Measurements from ENCODE around the gene SHISA9. TPM values are rescaled to one million over a fixed set of nuclear protein-coding genes. Genes with fewer than 3 reads are reported as not detected.

The SHISA9 gene
- polyA plus RNA-seq, 3 donors = 0.01 TPM; not detected in 2

GRCh38 chr16:12902511-12903372, 1.3 kb downstream of the SHISA9 start:
- Mint-ChIP-seq H3K36me3 (no peaks in the 10 kb centered on the region), H3K4me3 (peak overlapping the region in 1 of 2 donors; percentile 80), H3K27ac (no peak overlapping the region), H3K4me1 (peaks cover 2% of the 10 kb centered on the region), H3K9me3 (peaks cover 0 to 6% (median 3%) of the 10 kb centered on the region in 7 donors), H3K27me3 (ENCODE audit: low read depth in 3 of 3) (peaks cover 65 to 85% (median 77%) of the 10 kb centered on the region in 3 donors)
- no peaks in the 10 kb centered on the region for H3K4me1 ChIP-seq (ENCODE audit: control insufficient read depth in 1 of 2, insufficient read depth in 2 of 2, low read length in 2 of 2)
- H3K27ac ChIP-seq (ENCODE audit: low read depth in 1 of 2, low read length in 2 of 2) = no peak overlapping the region
- no peaks in the 10 kb centered on the region for H4K20me1 ChIP-seq (ENCODE audit: insufficient read depth, low read length)
- TF ChIP-seq CTCF (IDR thresholded peaks at IDR 0.05) = no peak
- no peak for DNase-seq
- WGBS (ENCODE audit: insufficient coverage) = under 1% methylated on average over 37 of the region's 55 CpGs
- intact Hi-C loops (cut with micrococcal nuclease) = no loop called here
- H3K4me2 ChIP-seq (replicated peaks; ENCODE audit: extremely low read depth, low read length, poor library complexity, severe bottlenecking) = no peak overlapping the region
- no peaks in the 10 kb centered on the region for H3K79me2 ChIP-seq (ENCODE audit: insufficient read depth, low read length)
- peaks cover 24 to 68% of the 10 kb centered on the region in 2 donors for H3K27me3 ChIP-seq (ENCODE audit: control insufficient read depth in 2 of 2, insufficient read depth in 2 of 2, low read length in 2 of 2)
- H2AFZ ChIP-seq (ENCODE audit: insufficient read depth, low read depth, low read length, poor library complexity, severe bottlenecking) = no peak overlapping the region
- H3K9me3 ChIP-seq (replicated peaks in 1 of 2; ENCODE audit: control insufficient read depth in 1 of 2, insufficient read depth in 1 of 2, low read length in 2 of 2) = peaks cover 0 to 9% of the 10 kb centered on the region in 2 donors
- H3K36me3 ChIP-seq (replicated peaks in 1 of 2; ENCODE audit: control insufficient read depth in 1 of 2, insufficient read depth in 2 of 2, low read length in 2 of 2) = no peaks in the 10 kb centered on the region
- no peak overlapping the region for H3K4me3 ChIP-seq (replicated peaks in 1 of 3; ENCODE audit: low read depth in 2 of 3, low read length in 3 of 3)
- H3K9ac ChIP-seq (ENCODE audit: insufficient read depth, low read length, poor library complexity, severe bottlenecking) = no peak overlapping the region

GRCh38 chr16:12903407-12904328, 2.3 kb downstream of the SHISA9 start:
- intact Hi-C loops (cut with micrococcal nuclease) = no loop called here
- peaks cover 17 to 61% of the 10 kb centered on the region in 2 donors for H3K27me3 ChIP-seq (ENCODE audit: control insufficient read depth in 2 of 2, insufficient read depth in 2 of 2, low read length in 2 of 2)

More at GRCh38 chr16:12903407-12904328, 2.3 kb downstream of the SHISA9 start:
- Histone ChIP-seq H3K4me1 (ENCODE audit: control insufficient read depth in 1 of 2, insufficient read depth in 2 of 2, low read length in 2 of 2) (no peaks in the 10 kb centered on the region), H3K4me2 (replicated peaks; ENCODE audit: extremely low read depth, low read length, poor library complexity, severe bottlenecking) (no peak overlapping the region), H3K9me3 (replicated peaks in 1 of 2; ENCODE audit: control insufficient read depth in 1 of 2, insufficient read depth in 1 of 2, low read length in 2 of 2) (peaks cover 0 to 9% of the 10 kb centered on the region in 2 donors), H2AFZ (ENCODE audit: insufficient read depth, low read depth, low read length, poor library complexity, severe bottlenecking) (no peak overlapping the region), H3K4me3 (replicated peaks in 1 of 3; ENCODE audit: low read depth in 2 of 3, low read length in 3 of 3) (no peak overlapping the region), H3K79me2 (ENCODE audit: insufficient read depth, low read length) (no peaks in the 10 kb centered on the region), H3K27ac (ENCODE audit: low read depth in 1 of 2, low read length in 2 of 2) (no peak overlapping the region), H4K20me1 (ENCODE audit: insufficient read depth, low read length) (no peaks in the 10 kb centered on the region), H3K9ac (ENCODE audit: insufficient read depth, low read length, poor library complexity, severe bottlenecking) (no peak overlapping the region), H3K36me3 (replicated peaks in 1 of 2; ENCODE audit: control insufficient read depth in 1 of 2, insufficient read depth in 2 of 2, low read length in 2 of 2) (no peaks in the 10 kb centered on the region)
- WGBS (ENCODE audit: insufficient coverage) = 7% methylated on average over 18 of the region's 38 CpGs
- no peak for TF ChIP-seq CTCF (IDR thresholded peaks at IDR 0.05)
- no peak overlapping the region for H3K27ac Mint-ChIP-seq
- H3K36me3 Mint-ChIP-seq = no peaks in the 10 kb centered on the region
- H3K27me3 Mint-ChIP-seq (ENCODE audit: low read depth in 3 of 3) = peaks cover 65 to 79% (median 72%) of the 10 kb centered on the region in 3 donors
- no peak for DNase-seq
- H3K4me1 Mint-ChIP-seq = peaks cover 2% of the 10 kb centered on the region
- peak overlapping the region in 1 of 2 donors; percentile 80 for H3K4me3 Mint-ChIP-seq
- peaks cover 0 to 6% (median 3%) of the 10 kb centered on the region in 7 donors for H3K9me3 Mint-ChIP-seq

Measured in CD14-positive monocyte (primary cell).